GM18873 (cell line): ENCODE measurements around the gene ATP2A1.
"Not testable (repeated sequence)": the region's sequence is repeated elsewhere in the genome, so short reads cannot be mapped to it uniquely, and the experiment has no call there.

Experiments
- ATAC-seq: cut with Tn5 transposase; IDR thresholded peaks from one replicate; pipeline ENCODE4 v1.9.1; 2021; ENCODE audit warnings: mild to moderate bottlenecking, moderate library complexity, moderate number of reproducible peaks; ENCODE audit not compliant: unreplicated experiment, low FRiP score

ATP2A1 gene

DNA sequence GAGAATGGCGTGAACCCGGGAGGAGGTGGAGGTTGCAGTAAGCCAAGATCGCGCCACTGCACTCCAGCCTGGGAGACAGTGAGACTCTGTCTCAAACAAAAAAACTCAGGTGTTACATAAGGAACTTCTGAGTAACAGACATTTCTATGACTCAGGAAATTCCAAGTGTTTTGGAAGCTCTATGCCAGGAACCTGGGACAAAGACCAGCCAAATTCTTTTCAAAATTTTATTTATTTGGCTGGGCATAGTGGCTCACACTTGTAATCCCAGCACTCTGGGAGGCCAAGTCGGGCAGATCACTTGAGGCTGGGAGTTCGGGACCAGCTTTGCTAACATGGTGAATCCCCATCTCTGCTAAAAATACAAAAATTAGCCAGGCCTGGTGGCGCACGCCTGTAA, 19.9 kb upstream of the ATP2A1 start:
- ATAC-seq: no peak

DNA sequence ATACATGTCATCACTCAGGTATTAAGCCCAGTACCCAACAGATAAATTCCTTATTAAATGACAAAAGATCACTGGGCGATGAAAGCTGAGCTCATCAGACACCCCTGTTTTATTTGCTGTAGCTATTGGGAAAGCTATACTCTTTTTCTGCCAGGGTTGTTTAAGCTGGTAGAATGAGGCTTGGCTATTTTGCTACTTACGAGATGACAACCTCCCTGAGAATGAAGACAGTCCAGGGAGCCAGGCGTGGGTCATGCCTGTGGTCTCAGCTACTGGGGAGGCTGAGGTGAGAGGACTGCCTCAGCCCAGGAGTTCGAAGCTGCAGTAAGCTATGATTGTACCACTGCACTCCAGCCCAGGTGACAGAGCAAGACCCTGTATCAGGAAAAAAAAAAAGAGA, 19.0 kb upstream of the ATP2A1 start:
- no peak for ATAC-seq

DNA sequence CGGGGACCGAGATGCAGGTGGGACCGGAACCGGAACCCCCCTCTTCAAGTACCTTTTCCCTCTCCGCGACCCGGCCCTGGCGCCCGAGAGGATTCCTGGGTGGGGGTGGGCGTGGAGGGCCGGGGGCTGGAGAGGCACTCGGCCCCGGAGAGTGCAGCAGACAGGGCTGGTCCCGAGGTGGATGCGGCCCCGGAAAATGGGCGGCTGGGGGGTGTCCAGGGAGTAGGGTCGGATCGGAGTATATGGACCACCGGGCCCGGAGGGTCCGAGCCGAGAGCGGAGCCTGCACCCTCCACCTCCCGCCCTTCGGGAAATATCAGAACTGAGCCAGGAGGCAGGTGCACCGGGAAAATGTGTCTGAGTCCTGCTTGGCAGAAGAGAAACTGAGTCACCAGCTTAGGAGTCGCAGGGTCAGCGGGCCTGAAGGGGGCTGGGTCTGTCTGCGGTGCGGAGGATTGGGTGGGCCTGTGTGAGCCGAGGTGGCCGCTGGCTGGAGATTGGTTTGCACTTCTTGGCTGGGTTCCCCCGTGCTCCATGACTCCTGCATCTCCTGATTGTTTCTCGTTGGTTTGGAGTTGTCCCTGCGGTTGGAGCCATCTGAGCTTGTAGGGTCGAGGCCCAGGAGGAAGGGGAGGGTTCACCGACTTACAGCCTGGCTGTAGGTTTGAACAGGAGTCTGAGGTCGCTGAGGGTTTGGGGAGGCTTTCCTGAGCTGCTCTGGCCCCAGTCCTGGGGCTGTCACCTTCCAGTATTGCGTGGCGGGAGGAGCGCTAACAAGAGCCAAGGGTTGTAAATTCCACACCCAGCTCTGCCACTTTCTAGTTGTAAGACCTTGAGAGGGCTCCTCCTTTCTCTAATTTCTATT, 14.1 kb upstream of the ATP2A1 start:
- ATAC-seq: no peak

DNA sequence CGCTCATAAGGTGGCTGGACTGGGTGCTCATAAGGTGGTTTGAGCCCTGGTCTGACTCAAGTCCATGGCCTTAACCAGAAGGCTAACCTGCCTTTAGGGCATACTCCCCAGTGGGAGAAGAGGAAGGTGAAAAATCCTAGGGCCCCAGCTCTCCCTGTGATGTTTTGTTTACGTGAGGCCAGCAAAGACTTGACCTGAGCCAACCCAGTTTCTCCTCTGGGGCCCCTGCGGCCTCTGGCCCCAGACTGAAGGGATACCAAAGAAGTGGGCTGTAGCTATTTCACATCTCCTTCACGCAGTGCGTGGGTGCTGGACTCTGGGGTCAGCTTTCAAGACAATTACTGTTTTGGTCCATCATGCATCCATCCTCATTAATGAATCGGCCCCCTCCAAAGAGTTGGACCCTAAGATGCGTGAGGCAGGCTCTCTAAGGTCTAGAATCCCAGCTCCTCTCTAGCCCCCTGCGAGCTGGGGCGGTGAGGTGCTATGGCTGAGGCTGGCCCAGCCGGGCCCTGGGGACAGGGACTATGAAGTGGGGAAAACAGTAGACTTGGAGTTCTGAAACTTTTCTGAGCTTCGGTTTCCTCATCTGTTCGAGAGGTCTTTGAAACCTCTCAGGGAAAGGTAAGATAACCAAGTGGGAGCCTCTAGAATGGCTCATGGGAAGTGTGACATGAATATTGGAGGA, 13.1 kb upstream of the ATP2A1 start:
- no peak for ATAC-seq

DNA sequence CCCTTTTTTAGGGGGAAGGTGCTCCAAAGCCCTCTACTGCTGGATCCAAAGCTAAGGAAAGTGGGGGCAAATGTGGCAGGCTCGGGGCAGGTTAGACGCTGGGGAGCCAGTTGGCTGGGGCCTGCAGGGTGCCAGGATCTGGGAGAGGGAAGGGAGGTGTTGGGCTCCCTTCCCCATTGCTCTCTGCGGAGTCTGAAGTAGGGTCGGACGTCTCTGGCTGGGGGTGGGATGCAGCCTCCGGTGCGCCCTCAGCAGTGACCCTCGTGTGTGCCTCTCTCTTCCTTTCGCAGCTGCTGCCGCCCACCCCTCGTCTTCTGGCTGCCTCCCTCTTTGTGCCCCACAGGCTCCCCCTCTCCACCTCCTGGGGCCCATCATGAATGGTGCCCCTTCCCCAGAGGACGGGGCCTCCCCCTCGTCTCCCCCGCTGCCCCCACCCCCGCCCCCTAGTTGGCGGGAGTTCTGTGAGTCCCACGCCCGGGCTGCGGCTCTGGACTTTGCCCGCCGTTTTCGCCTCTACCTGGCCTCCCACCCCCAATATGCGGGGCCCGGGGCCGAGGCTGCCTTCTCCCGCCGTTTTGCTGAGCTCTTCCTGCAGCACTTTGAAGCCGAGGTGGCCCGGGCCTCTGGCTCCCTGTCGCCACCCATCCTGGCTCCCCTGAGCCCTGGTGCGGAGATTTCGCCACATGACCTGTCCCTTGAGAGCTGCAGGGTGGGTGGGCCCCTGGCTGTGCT, 12.4 kb upstream of the ATP2A1 start:
- ATAC-seq: no peak

DNA sequence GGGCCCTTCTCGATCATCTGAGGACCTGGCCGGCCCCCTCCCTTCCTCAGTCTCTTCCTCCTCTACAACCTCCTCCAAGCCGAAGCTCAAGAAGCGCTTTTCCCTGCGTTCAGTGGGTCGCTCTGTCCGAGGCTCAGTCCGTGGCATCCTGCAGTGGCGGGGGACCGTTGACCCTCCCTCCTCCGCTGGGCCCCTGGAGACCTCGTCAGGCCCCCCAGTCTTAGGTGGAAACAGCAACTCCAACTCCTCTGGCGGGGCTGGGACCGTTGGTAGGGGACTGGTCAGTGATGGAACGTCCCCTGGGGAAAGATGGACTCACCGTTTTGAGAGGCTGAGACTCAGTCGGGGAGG, 11.9 kb upstream of the ATP2A1 start:
- no peak for ATAC-seq

DNA sequence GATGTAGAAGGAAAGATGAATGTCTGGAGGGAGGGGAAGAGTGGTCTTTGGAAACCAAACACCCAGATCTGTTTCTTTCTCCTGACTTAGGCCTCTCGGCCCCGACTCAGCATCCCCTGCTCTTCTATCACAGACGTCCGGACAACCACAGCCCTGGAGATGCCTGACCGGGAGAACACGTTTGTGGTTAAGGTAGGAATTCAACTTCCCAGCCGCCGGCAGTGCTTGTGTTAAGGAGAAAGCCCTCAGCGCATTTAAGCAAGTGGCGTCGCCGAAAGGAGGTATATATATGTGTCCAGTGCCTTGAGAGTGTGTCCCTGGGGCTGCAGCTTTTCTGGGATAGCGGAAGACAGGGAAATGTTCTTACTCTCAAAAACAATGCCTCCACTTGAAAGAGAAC, 11.0 kb upstream of the ATP2A1 start:
- no peak for ATAC-seq

DNA sequence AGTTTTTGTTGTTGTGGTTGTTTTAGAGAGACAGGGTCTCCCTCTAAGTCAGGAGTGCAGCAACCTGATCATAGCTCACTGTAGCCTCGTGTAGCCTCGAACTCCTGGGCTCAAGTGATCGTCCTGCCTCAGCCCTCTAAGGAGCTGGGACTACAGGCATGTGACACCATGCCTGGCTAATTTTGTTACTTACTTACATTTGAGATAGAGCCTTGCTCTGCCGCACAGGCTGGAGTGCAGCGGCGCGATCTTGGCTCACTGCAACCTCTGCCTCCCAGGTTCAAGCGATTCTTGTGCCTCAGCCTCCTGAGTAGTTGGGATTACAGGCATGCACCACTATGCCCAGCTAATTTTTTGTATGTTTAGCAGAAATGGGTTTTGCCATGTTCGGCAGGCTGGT, 10.6 kb upstream of the ATP2A1 start:
- not testable (repeated sequence) for ATAC-seq

DNA sequence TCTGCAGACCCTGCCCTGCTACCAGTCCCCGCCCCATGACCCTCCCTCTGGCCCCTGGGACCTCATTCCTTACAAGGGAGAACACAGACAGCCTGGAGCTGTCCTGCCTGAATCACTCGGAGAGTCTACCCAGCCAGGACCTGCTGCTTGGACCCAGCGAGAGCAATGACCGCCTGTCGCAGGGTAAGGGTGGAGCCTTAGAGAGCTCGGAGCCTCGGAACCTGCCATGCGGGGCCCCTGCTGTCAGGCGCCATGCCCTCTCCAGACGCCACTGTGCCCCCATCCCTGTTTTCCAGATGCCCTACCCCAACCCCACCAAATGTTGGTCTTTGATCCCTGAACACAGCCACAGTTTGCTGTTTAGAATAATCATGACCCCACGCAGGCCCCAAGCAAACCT, 9.1 kb upstream of the ATP2A1 start:
- ATAC-seq: no peak

DNA sequence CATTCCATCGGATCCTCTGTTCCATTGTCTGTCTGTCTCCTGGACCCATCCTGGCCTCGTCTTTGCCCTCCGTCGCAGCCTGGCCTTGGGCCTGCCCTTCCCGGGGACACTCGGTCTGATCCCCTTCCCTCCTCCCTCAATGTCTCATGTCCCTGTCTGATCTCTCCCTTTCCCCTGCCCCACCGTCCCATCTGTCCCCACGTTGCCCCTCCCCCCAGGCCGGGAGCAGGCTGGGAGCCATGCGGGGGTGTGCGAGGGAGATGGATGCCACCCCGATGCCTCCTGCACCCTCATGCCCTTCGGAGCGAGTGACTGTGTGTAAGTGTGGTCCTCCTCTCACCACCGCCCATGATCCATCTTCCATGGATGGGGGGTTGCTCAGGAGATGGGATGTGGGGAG, 5.3 kb upstream of the ATP2A1 start:
- ATAC-seq: no peak

DNA sequence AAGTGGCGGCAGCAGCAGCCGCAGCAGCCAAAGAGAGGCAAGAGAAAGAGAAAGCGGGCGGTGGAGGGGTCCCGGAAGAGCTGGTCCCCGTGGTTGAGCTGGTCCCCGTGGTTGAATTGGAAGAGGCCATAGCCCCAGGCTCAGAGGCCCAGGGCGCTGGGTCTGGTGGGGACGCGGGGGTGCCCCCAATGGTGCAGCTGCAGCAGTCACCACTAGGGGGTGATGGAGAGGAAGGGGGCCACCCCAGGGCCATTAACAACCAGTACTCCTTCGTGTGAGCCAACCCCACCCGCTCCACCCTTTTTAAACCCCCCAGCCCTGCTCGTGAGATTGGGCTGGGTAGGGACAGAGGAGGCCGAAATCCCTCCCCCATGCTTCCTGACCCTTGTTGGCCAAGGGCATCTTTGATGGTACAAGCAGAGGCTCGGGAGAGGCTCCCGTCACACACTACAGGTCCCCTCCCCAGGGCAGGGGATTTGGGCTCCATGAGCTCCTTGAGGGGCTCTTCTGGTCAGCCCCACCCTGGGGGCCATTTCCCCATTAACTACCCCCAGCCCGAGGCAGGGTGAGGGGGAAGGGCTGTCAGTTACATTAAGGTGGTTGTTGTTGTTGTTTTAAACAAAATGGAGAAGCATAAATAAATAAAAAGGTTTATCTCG, 4.6 kb upstream of the ATP2A1 start:
- ATAC-seq: no peak

DNA sequence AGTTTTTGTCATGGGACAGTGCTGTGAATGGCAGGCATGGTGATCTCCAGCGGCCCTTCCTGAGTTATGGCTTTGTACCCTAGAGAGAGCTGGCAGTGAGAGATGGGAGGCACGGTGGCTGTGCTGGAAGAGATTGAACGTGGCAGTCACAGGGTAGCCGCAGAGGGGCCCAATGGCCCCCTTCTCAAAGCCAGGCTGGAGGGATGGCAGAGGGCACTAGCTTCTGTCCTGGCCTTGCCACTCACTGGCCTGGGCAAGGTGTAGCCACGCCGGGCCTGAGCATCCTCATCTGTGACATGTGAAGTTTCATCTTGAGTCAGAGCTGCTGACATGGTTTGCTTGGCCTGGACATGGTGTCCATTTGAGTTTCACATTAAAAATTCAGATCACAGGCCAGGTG, 3.9 kb upstream of the ATP2A1 start:
- no peak for ATAC-seq

DNA sequence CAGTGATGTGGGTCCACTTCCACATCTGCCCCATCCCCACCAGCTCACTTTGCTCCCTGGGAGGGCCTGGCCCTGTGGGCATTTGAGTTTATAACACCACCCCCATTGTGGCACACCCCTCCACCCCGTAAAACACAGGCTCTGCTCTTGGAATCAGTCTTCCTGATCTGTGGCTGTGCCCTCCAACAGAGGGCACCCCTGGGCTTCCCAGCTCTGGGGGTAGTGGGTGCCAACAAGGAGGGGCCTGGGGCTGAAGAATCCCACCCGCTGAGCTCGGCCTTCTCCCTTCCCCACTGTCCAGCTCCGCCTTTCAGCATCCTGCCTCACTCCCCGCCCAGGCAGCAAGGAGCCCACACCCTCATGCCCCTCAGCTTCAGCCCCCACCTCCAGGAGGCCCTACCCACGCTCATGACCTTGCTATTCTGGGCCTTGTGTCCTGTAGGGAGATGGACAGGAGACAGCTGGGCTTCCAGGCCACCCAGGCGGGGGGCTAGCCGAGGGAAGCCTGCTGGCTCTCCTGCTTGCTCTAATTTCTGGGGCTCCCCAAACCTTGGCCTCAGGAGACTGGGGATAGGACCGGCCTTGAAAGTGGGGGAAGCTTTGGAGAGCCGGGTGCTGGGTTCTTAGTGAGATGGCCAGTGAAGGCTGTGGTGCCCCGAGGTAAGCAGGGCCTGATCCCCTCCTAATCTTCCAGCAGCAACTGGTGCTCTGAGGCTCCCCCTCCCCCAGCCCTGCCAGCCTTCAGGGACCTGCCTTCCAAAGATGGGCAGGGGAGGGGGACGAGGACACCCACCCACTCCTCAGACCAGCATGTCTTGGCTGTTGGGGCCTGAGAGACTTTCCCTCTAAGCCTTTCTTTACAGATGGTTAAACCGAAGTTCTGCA, 2.9 kb upstream of the ATP2A1 start:
- no peak for ATAC-seq

DNA sequence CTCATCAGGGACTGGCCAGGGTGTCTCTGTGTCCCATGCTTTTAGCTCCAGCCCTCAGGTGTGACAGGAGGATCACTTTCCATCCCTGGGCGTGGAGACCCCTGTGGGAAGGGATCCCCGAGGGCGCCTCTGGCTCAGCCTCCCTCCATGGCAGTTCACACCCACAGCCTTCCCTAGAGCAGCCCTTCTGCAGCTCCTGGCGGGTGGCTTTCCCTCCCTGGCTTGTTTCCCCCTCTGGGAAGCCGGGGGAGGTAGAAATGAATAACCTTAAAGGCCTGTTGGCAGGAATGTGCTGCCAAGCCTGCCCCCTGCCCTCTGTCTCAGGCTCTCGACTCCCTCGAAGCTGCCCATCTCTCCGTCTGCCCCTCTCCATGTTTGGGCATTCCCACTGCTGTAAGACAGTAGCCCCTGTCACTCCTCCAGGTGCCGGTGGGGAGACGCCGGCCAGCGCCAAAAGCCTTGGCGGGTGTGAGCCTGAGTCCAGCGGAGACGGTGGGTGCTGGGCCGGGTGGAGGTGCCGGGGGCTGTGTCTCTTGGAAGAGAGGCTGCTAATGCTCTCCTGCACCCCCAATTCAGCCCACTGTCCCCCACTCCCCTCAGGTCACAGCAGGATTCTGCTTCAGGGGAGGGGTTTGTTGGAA, 2.1 kb upstream of the ATP2A1 start:
- ATAC-seq: no peak

DNA sequence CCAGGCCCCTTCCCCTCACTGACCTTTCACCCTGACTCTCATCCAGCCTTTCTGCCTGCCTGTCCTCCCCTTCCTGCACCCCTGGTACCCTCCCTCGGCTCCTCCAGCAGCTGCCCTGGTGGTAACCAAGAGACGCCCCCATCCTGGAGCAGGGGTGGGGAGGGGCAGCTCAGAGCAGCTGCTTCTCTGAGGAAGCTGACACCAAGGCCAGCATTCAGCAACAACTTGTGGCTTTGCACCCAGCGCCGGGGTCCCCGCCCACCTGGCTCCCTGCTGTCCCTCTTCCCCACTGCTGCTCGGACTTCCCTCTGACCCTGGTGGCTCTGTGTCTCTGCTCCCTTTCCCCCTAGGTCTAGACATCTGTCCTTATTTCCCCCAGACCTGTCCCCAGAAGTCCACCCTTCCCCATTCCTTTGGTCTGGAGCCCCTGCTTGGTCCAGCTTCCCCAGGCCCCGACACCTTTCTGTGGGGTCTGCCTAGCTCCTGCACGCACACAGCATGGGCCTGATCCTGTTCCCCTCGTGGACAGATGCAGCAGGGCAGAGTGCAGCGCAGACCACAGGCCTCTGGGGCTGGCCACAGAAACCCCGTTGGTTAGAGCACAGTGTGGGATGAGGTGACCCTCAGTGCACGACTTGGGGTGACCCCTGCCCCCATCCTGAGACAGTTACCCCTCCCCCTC, 1.2 kb upstream of the ATP2A1 start:
- ATAC-seq: no peak

DNA sequence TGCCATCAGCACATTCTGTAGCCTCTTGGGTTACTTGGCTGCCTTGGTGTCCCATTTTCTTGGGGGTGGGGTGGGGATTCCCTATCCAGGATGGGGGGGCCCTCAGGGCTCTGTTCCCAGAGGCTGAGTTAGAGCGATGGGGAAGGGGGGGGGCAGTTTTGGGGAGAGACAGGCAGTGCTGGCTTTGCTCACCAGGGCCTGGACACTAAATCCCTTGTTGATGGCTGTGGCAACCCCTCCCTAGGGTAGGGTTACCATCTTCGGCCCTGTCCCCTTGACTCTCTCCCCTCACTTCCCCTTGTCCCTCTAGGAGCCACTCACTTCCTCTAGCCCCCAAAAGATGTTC, 660 bp upstream of the ATP2A1 start:
- no peak for ATAC-seq

DNA sequence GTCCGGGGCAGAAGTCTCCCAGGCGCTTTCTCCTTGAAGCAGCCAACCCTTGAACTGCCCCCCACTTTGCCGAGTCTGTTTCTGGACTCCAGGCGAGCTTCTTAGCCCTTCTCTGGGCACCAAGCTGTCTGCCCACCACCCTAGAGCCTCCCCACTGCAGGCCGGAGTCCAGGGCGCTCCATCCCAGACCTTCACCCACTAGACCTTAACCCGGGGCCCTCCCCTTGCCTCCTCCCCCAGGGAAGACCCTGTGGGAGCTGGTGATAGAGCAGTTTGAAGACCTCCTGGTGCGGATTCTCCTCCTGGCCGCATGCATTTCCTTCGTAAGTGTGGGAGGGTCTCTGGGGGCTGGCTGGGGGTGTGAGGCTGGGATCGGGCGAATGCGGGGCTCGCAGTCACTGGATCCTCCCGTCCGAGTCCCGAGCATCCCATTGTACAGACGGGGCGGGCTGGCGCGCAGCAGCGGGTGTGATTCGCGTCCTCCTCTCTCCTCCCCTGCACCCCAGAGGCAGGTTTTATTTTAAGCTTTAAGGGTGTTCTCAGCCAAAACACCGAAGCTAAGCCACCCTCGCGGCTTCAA, 1.1 kb downstream of the ATP2A1 start:
- peak; percentile 25 for ATAC-seq

DNA sequence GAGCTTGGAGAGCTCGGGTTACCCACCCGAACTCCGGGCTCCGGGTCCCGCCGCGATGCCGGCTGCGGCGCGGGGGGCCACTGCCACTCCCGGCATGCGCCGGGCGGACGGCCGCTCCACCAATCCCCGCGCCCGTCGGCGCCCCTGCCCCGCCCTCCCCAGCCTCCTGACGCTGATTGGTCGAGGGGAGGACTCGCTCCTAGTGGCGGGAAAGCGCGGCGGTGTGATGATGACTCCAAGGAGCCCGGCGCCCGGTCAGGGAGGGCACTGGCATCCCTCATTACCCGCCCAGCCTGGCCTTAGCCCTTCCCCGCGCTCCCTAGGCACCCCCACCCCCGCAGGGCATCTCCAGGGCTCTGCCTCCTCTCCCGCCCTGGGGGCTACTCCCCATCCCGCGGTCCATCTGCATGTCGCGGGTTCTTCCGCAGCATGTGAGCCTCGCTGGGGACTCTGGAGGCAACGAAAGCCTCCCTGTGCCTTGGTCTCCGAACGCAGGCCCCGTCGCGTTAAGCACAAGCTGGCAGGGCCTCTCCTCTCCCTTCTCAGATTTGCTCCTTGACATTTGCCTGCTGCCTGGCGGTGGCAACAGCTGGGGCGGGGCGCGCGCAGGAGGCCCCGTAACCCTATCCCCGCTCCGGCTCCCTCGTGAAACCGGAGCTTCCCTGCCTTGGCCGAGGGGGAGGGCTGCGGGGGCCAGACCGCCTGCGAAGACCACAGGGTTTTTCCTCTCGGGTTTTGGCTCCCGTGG, 1.7 kb downstream of the ATP2A1 start:
- ATAC-seq: peak; percentile 51
